HepG2 (cell line): ENCODE results near the gene TRIM31. TPM values are rescaled to one million over a fixed set of nuclear protein-coding genes. Genes with fewer than 3 reads are reported as not detected.
A peak's percentile ranks its signal among the peaks of the same experiment; 100 is the strongest.

Experiments
- CENPX ChIP-seq: sonication (generic); formaldehyde crosslinking; IDR thresholded peaks from 2 replicates; pipeline ENCODE4 v1.9.0; 2021; ENCODE audit warnings: mild to moderate bottlenecking, missing genetic modification reagents, moderate library complexity
- ELF4 ChIP-seq: sonication (generic); formaldehyde crosslinking; IDR thresholded peaks from 2 replicates; pipeline ENCODE4 v1.5.0; 2020; ENCODE audit warnings: missing genetic modification reagents, mild to moderate bottlenecking, moderate library complexity, borderline replicate concordance
- GPN1 ChIP-seq: sonication (generic); formaldehyde crosslinking; IDR thresholded peaks from 2 replicates; pipeline ENCODE4 v1.5.1; 2020; ENCODE audit warnings: missing genetic modification reagents, borderline replicate concordance
- PLSCR1 ChIP-seq: sonication (generic); formaldehyde crosslinking; IDR thresholded peaks from 2 replicates; pipeline ENCODE4 v1.5.0; 2020; ENCODE audit warnings: missing genetic modification reagents, mild to moderate bottlenecking, borderline replicate concordance
- SIX4 ChIP-seq: sonication (generic); formaldehyde crosslinking; IDR thresholded peaks from 2 replicates; pipeline ENCODE4 v1.4.0; 2020; ENCODE audit warnings: missing genetic modification reagents
- SMAD1 ChIP-seq: sonication (generic); formaldehyde crosslinking; IDR thresholded peaks from 2 replicates; pipeline ENCODE4 v1.4.0; 2020; ENCODE audit warnings: missing genetic modification reagents, low read depth, mild to moderate bottlenecking, borderline replicate concordance
- SMAD9 ChIP-seq: sonication (generic); formaldehyde crosslinking; IDR thresholded peaks from 2 replicates; pipeline ENCODE4 v1.5.1; 2020; ENCODE audit warnings: mild to moderate bottlenecking, missing genetic modification reagents
- TCF12 ChIP-seq, 2 experiments: fragments of 450-650 bp in 1 of 2; sonication (generic) in 1 of 2; formaldehyde crosslinking in 1 of 2; IDR thresholded peaks; 2 replicates each; pipeline versions ENCODE4 v1.6.1 to v1.8.0; 2017 to 2022; ENCODE audit warnings: antibody characterized with exemption in 1 of 2, mild to moderate bottlenecking in 1 of 2, missing genetic modification reagents in 1 of 2, moderate library complexity in 1 of 2
- TOE1 ChIP-seq: sonication (generic); formaldehyde crosslinking; IDR thresholded peaks from 2 replicates; pipeline ENCODE4 v1.4.0; 2020; ENCODE audit warnings: mild to moderate bottlenecking, missing genetic modification reagents
- ZBTB25 ChIP-seq: IDR thresholded peaks from 2 replicates; pipeline ENCODE4 v1.6.1; 2018; ENCODE audit warnings: missing genetic modification reagents
- ZNF484 ChIP-seq: sonication (generic); formaldehyde crosslinking; IDR thresholded peaks from 2 replicates; pipeline ENCODE4 v1.5.1; 2020; ENCODE audit warnings: mild to moderate bottlenecking, low read depth, missing genetic modification reagents, borderline replicate concordance
- ZNF550 ChIP-seq: sonication (generic); formaldehyde crosslinking; IDR thresholded peaks from 2 replicates; pipeline ENCODE4 v1.4.0; 2020; ENCODE audit warnings: mild to moderate bottlenecking, missing genetic modification reagents, borderline replicate concordance
- ZNF567 ChIP-seq: sonication (generic); formaldehyde crosslinking; IDR thresholded peaks from 2 replicates; pipeline ENCODE4 v1.8.1; 2023; ENCODE audit warnings: mild to moderate bottlenecking, missing genetic modification reagents, borderline replicate concordance
- ZNF776 ChIP-seq: sonication (generic); formaldehyde crosslinking; IDR thresholded peaks from 2 replicates; pipeline ENCODE4 v1.4.0; 2020; ENCODE audit warnings: mild to moderate bottlenecking, missing genetic modification reagents
- ZNF816 ChIP-seq: sonication (generic); formaldehyde crosslinking; IDR thresholded peaks from 2 replicates; pipeline ENCODE4 v1.8.0; 2022; ENCODE audit warnings: missing genetic modification reagents, mild to moderate bottlenecking, borderline replicate concordance
- polyA plus RNA-seq, 8 experiments: library from polyadenylated mRNA; depleted of rRNA in 3 of 8; stranded (reverse) in 7 of 8; unstranded in 1 of 8; fragments of >200 nt; fragmentation: Illumina TruSeq in 4 of 8; extraction: Trizol in 4 of 8; gene quantifications; 2 replicates each; pipeline versions ENCODE4 v1.2.1 to v1.2.3, GENCODE V29; 2011 to 2016; ENCODE audit warnings: low read depth in 4 of 8, missing spikeins in 1 of 8, mixed read lengths in 1 of 8; ENCODE audit not compliant: insufficient read depth in 1 of 8
- total RNA-seq, 5 experiments: library from RNA; depleted of rRNA; stranded (reverse); fragments of >200 nt; fragmentation: Illumina TruSeq; extraction: Trizol; gene quantifications; 2 replicates each; pipeline ENCODE4 v1.2.3, GENCODE V29; 2016; ENCODE audit warnings: low read depth in 1 of 5
- TF ChIP-seq, protein P1 (sequence below): sonication (generic); formaldehyde crosslinking; IDR thresholded peaks from 2 replicates; pipeline ENCODE4 v1.4.0; 2020; ENCODE audit warnings: missing genetic modification reagents
- TF ChIP-seq, protein P2 (sequence below): sonication (generic); formaldehyde crosslinking; IDR thresholded peaks from 2 replicates; pipeline ENCODE4 v1.5.0; 2020; ENCODE audit warnings: mild to moderate bottlenecking, missing genetic modification reagents
- TF ChIP-seq, protein P3 (sequence below): sonication (generic); formaldehyde crosslinking; conservative IDR thresholded peaks from 2 replicates; pipeline ENCODE4 v1.4.0; 2020; ENCODE audit warnings: mild to moderate bottlenecking, missing genetic modification reagents, moderate library complexity

The TRIM31 gene
- total and polyA plus RNA-seq, 2 of the 13 experiments (the other 11 are each of a cell fraction or from before 2014, with no cell fraction given), result 0.13 to 0.51 TPM

DNA sequence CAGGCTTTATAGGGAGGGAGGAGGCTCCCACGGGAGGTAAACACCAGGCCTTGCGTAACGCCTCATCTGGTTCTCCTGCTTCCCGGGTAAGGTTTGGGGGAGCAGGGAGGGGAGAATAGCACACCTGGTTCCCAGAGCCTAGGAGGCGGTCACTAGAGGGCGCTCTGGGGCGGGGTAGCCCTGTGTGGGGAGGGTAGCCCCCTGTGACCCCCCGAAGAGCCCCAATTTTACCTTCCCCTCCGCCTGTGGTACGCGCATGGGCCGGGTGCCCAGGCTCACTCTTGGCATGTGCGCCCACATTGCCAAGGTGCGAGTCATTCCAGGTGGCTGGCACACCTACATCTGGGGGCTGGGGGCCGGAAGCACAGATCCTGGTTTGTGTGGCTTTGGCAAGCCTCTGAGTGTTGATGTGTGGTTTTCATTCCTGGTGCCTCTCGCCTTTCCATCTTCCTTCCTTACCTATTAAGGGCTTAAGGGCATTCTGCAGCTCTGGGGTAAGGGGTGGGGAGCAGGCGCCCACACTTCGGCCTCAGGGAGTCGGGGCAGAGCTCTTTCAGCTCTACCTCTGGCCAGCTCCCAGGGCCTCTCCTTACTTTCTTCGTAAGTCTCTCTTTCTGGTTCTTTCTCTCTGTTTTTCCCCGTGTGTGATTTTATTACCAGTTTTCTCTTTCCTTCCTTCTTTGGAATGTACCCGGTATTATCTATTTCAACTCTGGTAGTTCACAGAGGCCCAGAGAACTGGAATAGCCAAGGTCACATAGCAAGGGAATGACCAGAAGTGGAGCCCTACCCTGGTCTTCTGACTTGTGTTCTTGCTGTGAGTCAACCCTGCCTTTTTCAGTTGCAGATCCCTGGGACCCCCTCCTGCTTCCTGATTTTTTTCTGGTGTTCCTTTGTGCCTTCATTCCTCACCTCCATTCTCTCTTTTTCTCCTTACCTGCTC is 36.8 kb downstream of the TRIM31 start (continued):
- TF ChIP-seq ZNF484 (CRISPR knock-in tag) (no peak), GPN1 (CRISPR knock-in tag) (no peak), SMAD1 (peak; percentile 57; the same call in 1 of the 2 replicates), SMAD9 (CRISPR knock-in tag) (no peak), ZNF816 (CRISPR knock-in tag) (no peak; the same call in 1 of the 2 replicates), ZBTB25 (CRISPR knock-in tag) (no peak), CENPX (no peak), ZNF550 (CRISPR knock-in tag) (peak; percentile 31; the same call in 1 of the 2 replicates), TCF12 (IDR thresholded peaks at IDR 0.05) (no peak), TCF12 (CRISPR knock-in tag; IDR thresholded peaks at IDR 0.05) (no peak), ZNF776 (CRISPR knock-in tag) (no peak), ZNF567 (CRISPR knock-in tag) (peak; percentile 78; the same call in 1 of the 2 replicates), ELF4 (CRISPR knock-in tag) (no peak), PLSCR1 (CRISPR knock-in tag) (no peak), SIX4 (no peak), TOE1 (CRISPR knock-in tag) (no peak)
- TF ChIP-seq, protein P1, sequence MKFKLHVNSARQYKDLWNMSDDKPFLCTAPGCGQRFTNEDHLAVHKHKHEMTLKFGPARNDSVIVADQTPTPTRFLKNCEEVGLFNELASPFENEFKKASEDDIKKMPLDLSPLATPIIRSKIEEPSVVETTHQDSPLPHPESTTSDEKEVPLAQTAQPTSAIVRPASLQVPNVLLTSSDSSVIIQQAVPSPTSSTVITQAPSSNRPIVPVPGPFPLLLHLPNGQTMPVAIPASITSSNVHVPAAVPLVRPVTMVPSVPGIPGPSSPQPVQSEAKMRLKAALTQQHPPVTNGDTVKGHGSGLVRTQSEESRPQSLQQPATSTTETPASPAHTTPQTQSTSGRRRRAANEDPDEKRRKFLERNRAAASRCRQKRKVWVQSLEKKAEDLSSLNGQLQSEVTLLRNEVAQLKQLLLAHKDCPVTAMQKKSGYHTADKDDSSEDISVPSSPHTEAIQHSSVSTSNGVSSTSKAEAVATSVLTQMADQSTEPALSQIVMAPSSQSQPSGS (CRISPR knock-in tag), result no peak
- TF ChIP-seq, protein P2, sequence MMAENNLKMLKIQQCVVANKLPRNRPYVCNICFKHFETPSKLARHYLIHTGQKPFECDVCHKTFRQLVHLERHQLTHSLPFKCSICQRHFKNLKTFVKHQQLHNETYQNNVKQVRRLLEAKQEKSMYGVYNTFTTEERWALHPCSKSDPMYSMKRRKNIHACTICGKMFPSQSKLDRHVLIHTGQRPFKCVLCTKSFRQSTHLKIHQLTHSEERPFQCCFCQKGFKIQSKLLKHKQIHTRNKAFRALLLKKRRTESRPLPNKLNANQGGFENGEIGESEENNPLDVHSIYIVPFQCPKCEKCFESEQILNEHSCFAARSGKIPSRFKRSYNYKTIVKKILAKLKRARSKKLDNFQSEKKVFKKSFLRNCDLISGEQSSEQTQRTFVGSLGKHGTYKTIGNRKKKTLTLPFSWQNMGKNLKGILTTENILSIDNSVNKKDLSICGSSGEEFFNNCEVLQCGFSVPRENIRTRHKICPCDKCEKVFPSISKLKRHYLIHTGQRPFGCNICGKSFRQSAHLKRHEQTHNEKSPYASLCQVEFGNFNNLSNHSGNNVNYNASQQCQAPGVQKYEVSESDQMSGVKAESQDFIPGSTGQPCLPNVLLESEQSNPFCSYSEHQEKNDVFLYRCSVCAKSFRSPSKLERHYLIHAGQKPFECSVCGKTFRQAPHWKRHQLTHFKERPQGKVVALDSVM (CRISPR knock-in tag), result no peak
- TF ChIP-seq, protein P3, sequence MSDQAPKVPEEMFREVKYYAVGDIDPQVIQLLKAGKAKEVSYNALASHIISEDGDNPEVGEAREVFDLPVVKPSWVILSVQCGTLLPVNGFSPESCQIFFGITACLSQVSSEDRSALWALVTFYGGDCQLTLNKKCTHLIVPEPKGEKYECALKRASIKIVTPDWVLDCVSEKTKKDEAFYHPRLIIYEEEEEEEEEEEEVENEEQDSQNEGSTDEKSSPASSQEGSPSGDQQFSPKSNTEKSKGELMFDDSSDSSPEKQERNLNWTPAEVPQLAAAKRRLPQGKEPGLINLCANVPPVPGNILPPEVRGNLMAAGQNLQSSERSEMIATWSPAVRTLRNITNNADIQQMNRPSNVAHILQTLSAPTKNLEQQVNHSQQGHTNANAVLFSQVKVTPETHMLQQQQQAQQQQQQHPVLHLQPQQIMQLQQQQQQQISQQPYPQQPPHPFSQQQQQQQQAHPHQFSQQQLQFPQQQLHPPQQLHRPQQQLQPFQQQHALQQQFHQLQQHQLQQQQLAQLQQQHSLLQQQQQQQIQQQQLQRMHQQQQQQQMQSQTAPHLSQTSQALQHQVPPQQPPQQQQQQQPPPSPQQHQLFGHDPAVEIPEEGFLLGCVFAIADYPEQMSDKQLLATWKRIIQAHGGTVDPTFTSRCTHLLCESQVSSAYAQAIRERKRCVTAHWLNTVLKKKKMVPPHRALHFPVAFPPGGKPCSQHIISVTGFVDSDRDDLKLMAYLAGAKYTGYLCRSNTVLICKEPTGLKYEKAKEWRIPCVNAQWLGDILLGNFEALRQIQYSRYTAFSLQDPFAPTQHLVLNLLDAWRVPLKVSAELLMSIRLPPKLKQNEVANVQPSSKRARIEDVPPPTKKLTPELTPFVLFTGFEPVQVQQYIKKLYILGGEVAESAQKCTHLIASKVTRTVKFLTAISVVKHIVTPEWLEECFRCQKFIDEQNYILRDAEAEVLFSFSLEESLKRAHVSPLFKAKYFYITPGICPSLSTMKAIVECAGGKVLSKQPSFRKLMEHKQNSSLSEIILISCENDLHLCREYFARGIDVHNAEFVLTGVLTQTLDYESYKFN, result 0 out of 2 replicates have a peak, but pooled peaks have one; percentile 4
